ENCODE data around the gene ERICH6.

GRCh38 chr3:150626148-150626930, 77.4 kb downstream of the ERICH6 start:
- no peak for TF ChIP-seq EP300 (IDR thresholded peaks at IDR 0.05)
- TF ChIP-seq POLR2AphosphoS5 (IDR thresholded peaks at IDR 0.05), result no peak
